HepG2 (cell line): ENCODE data around the gene GTF2H4. TPM values are rescaled to one million over a fixed set of nuclear protein-coding genes. Genes with fewer than 3 reads are reported as not detected.

Experiments used
- DMTF1 ChIP-seq: sonication (generic); formaldehyde crosslinking; IDR thresholded peaks from 2 replicates; pipeline ENCODE4 v1.4.0; 2020; ENCODE audit warnings: mild to moderate bottlenecking, missing genetic modification reagents
- GABPA ChIP-seq, 2 experiments: IDR thresholded peaks; 2 replicates each; pipeline ENCODE4 v1.6.1; 2011 to 2016; ENCODE audit warnings: low read depth in 2 of 2, low read length in 1 of 2, missing biosample characterization in 1 of 2, missing genetic modification characterization in 1 of 2
- HDAC2 ChIP-seq: sonication (generic); formaldehyde crosslinking; IDR thresholded peaks from 2 replicates; pipeline ENCODE4 v1.4.0; 2020; ENCODE audit warnings: missing genetic modification reagents
- HOXA9 ChIP-seq: sonication (generic); formaldehyde crosslinking; IDR thresholded peaks from 2 replicates; pipeline ENCODE4 v1.8.1; 2022; ENCODE audit warnings: missing genetic modification reagents, mild to moderate bottlenecking, moderate library complexity, borderline replicate concordance
- MBNL3 ChIP-seq: fragments of 250-450 bp; sonication (Bioruptor Pico); conservative IDR thresholded peaks from 2 replicates; pipeline ENCODE4 v1.8.0; 2022; ENCODE audit warnings: mild to moderate bottlenecking, inconsistent platforms
- MZF1 ChIP-seq: sonication (generic); formaldehyde crosslinking; IDR thresholded peaks from 2 replicates; pipeline ENCODE4 v1.8.1; 2023; ENCODE audit warnings: mild to moderate bottlenecking, missing genetic modification reagents, borderline replicate concordance
- NCOR1 ChIP-seq: fragments of 200-600 bp; sonication (generic); IDR thresholded peaks from 2 replicates; pipeline ENCODE4 v1.7.0; 2017; ENCODE audit warnings: antibody characterized with exemption, low read length, borderline replicate concordance
- POGK ChIP-seq: sonication (generic); formaldehyde crosslinking; conservative IDR thresholded peaks from 2 replicates; pipeline ENCODE4 v1.8.0; 2022; ENCODE audit warnings: mild to moderate bottlenecking, moderate library complexity, missing genetic modification reagents
- RFX3 ChIP-seq: IDR thresholded peaks from 2 replicates; pipeline ENCODE4 v1.6.1; 2016; ENCODE audit warnings: missing biosample characterization, missing genetic modification reagents
- SIX4 ChIP-seq: sonication (generic); formaldehyde crosslinking; IDR thresholded peaks from 2 replicates; pipeline ENCODE4 v1.4.0; 2020; ENCODE audit warnings: missing genetic modification reagents
- SRSF1 ChIP-seq: fragments of 200-400 bp; formaldehyde crosslinking; optimal IDR thresholded peaks from 2 replicates; pipeline ENCODE3; 2017; ENCODE audit warnings: mild to moderate bottlenecking, low read depth, low read length, moderate library complexity
- SYNCRIP ChIP-seq: fragments of 200-400 bp; formaldehyde crosslinking; IDR thresholded peaks from 2 replicates; pipeline ENCODE4 v1.6.1; 2018; ENCODE audit warnings: mild to moderate bottlenecking, low read depth, low read length; ENCODE audit not compliant: insufficient read depth
- YY1 ChIP-seq: IDR thresholded peaks from 2 replicates; pipeline ENCODE4 v1.6.1; 2011; ENCODE audit warnings: low read length, low read depth, moderate library complexity, mild to moderate bottlenecking; ENCODE audit not compliant: insufficient read depth, insufficient replicate concordance
- ZIK1 ChIP-seq: sonication (generic); formaldehyde crosslinking; IDR thresholded peaks from 2 replicates; pipeline ENCODE4 v1.5.0; 2020; ENCODE audit warnings: mild to moderate bottlenecking, low read depth, missing genetic modification reagents, borderline replicate concordance
- ZMAT3 ChIP-seq: sonication (generic); formaldehyde crosslinking; conservative IDR thresholded peaks from 2 replicates; pipeline ENCODE4 v1.7.0; 2021; ENCODE audit warnings: missing genetic modification reagents
- ZNF136 ChIP-seq: sonication (generic); formaldehyde crosslinking; IDR thresholded peaks from 2 replicates; pipeline ENCODE4 v1.8.1; 2022; ENCODE audit warnings: low read depth, mild to moderate bottlenecking, moderate library complexity, missing genetic modification reagents
- ZNF225 ChIP-seq: sonication (generic); formaldehyde crosslinking; IDR thresholded peaks from 2 replicates; pipeline ENCODE4 v1.4.0; 2020; ENCODE audit warnings: mild to moderate bottlenecking, missing genetic modification reagents
- ZNF33A ChIP-seq: sonication (generic); formaldehyde crosslinking; IDR thresholded peaks from 2 replicates; pipeline ENCODE4 v1.5.1; 2020; ENCODE audit warnings: missing genetic modification reagents, mild to moderate bottlenecking, moderate library complexity, borderline replicate concordance
- ZNF350 ChIP-seq: sonication (generic); formaldehyde crosslinking; IDR thresholded peaks from 2 replicates; pipeline ENCODE4 v1.4.0; 2020; ENCODE audit warnings: mild to moderate bottlenecking, low read depth, missing genetic modification reagents, borderline replicate concordance
- ZNF629 ChIP-seq: sonication (generic); formaldehyde crosslinking; conservative IDR thresholded peaks from 2 replicates; pipeline ENCODE4 v1.5.0; 2020; ENCODE audit warnings: missing genetic modification reagents
- ZNF768 ChIP-seq: sonication (generic); formaldehyde crosslinking; IDR thresholded peaks from 2 replicates; pipeline ENCODE4 v1.4.0; 2020; ENCODE audit warnings: missing genetic modification reagents
- polyA plus RNA-seq, 8 experiments: library from polyadenylated mRNA; depleted of rRNA in 3 of 8; stranded (reverse) in 7 of 8; unstranded in 1 of 8; fragments of >200 nt; fragmentation: Illumina TruSeq in 4 of 8; extraction: Trizol in 4 of 8; gene quantifications; 2 replicates each; pipeline versions ENCODE4 v1.2.1 to v1.2.3, GENCODE V29; 2011 to 2016; ENCODE audit warnings: low read depth in 4 of 8, missing spikeins in 1 of 8, mixed read lengths in 1 of 8; ENCODE audit not compliant: insufficient read depth in 1 of 8
- total RNA-seq, 5 experiments: library from RNA; depleted of rRNA; stranded (reverse); fragments of >200 nt; fragmentation: Illumina TruSeq; extraction: Trizol; gene quantifications; 2 replicates each; pipeline ENCODE4 v1.2.3, GENCODE V29; 2016; ENCODE audit warnings: low read depth in 1 of 5
- TF ChIP-seq, protein P1 (sequence below): sonication (generic); formaldehyde crosslinking; IDR thresholded peaks from 2 replicates; pipeline ENCODE4 v1.5.0; 2020; ENCODE audit warnings: mild to moderate bottlenecking, missing genetic modification reagents

The GTF2H4 gene
- total and polyA plus RNA-seq, 2 of the 13 experiments (the other 11 are each of a cell fraction or from before 2014, with no cell fraction given) = 15.9 to 49.3 TPM

DNA sequence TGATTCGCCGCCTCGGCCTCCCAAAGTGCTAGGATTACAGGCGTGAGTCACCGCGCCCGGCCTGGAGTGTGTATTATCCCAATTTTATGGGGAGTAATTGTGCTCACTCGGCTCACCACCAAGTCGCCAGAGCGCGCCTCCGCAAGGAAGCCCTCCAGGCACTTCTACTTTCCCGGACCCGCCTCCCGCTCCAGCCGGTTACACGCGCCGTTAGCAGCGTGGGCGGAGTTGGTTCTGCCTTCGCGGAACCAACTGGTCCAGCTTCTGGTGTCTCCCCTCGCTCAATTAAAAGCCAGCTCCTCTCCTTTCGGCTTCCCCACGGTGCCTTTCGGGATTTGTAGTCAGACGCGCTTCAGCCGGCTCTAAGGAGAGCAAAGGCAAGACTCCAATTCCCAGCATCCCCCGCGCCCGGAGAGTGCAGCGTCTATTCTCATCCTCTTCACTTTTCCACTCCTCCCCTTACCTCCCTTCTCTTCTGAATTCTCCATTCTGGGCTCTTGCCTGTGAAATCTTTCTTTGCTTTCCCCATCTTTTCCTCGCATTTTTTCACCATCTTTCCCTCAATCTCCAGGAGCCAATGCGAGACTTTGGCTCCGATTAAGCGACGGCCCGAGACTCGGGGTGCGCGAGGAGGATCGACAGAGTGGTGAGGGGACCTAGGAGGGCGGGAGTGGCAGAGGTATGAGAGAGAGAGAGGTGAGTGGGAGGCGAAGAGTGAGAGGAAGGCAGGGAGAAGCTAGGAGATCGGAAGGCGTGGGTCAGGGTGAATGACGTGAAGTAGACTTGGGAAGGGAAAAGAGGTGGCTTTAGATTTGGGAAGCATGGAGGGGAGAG lies at the start of gene GTF2H4 (continued):
- TF ChIP-seq, protein P1, sequence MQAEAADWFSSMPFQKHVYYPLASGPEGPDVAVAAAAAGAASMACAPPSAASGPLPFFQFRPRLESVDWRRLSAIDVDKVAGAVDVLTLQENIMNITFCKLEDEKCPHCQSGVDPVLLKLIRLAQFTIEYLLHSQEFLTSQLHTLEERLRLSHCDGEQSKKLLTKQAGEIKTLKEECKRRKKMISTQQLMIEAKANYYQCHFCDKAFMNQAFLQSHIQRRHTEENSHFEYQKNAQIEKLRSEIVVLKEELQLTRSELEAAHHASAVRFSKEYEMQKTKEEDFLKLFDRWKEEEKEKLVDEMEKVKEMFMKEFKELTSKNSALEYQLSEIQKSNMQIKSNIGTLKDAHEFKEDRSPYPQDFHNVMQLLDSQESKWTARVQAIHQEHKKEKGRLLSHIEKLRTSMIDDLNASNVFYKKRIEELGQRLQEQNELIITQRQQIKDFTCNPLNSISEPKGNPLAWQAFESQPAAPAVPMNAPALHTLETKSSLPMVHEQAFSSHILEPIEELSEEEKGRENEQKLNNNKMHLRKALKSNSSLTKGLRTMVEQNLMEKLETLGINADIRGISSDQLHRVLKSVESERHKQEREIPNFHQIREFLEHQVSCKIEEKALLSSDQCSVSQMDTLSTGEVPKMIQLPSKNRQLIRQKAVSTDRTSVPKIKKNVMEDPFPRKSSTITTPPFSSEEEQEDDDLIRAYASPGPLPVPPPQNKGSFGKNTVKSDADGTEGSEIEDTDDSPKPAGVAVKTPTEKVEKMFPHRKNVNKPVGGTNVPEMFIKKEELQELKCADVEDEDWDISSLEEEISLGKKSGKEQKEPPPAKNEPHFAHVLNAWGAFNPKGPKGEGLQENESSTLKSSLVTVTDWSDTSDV (CRISPR knock-in tag) = no peak; the same call in 1 of the 2 replicates
- peak; percentile 76 for TF ChIP-seq ZNF768 (CRISPR knock-in tag)
- TF ChIP-seq SYNCRIP = no peak
- peak; percentile 89 for TF ChIP-seq HDAC2 (CRISPR knock-in tag)
- TF ChIP-seq SIX4 = no peak
- peak; percentile 79; the same call in 1 of the 2 replicates for TF ChIP-seq POGK (CRISPR knock-in tag)
- TF ChIP-seq SRSF1 = peak; percentile 25
- TF ChIP-seq ZNF33A (CRISPR knock-in tag) = no peak
- TF ChIP-seq ZMAT3 (CRISPR knock-in tag) = no peak; the same call in 1 of the 2 replicates
- TF ChIP-seq DMTF1 (CRISPR knock-in tag) = 0 out of 2 replicates have a peak, but pooled peaks have one; percentile 39
- TF ChIP-seq ZNF350 = peak; percentile 96
- TF ChIP-seq ZNF136 = 0 out of 2 replicates have a peak, but pooled peaks have one; percentile 26
- peak; percentile 60 for TF ChIP-seq GABPA (IDR thresholded peaks at IDR 0.05; ENCODE audit: low read depth, low read length)
- peak; percentile 92 for TF ChIP-seq GABPA (CRISPR knock-in tag; IDR thresholded peaks at IDR 0.05; ENCODE audit: low read depth)
- TF ChIP-seq HOXA9 = no peak
- no peak for TF ChIP-seq MBNL3 (CRISPR knock-in tag)
- TF ChIP-seq ZNF629 = no peak
- TF ChIP-seq RFX3 (CRISPR knock-in tag) = no peak; the same call in 1 of the 2 replicates
- TF ChIP-seq NCOR1 = no peak; the same call in 1 of the 2 replicates
- TF ChIP-seq YY1 = peak; percentile 77
- no peak for TF ChIP-seq ZIK1 (CRISPR knock-in tag)
- TF ChIP-seq ZNF225 = peak; percentile 74; the same call in 1 of the 2 replicates
- no peak; the same call in 1 of the 2 replicates for TF ChIP-seq MZF1
